GM06990 (cell line): Measurements from ENCODE around the gene SULF2.

ENCODE experiments used
- DNase-seq: peaks from one replicate; pipeline ENCODE4 v3.0.0-alpha.2; 2011; ENCODE audit not compliant: insufficient read length; ENCODE audit errors: extremely low read depth
- H3K27me3 ChIP-seq: replicated peaks from 2 replicates; pipeline ENCODE4 v1.6.0; 2011; ENCODE audit warnings: low read length; ENCODE audit not compliant: control insufficient read depth, insufficient read depth
- H3K36me3 ChIP-seq: 2 replicates; pipeline ENCODE4 v1.5.1; 2011; ENCODE audit warnings: low read length; ENCODE audit not compliant: control insufficient read depth, insufficient read depth
- H3K4me3 ChIP-seq: replicated peaks from 2 replicates; pipeline ENCODE4 v1.5.1; 2011; ENCODE audit warnings: low read depth, mild to moderate bottlenecking, control low read depth, low read length
- TF ChIP-seq, protein P1 (sequence below): IDR thresholded peaks from 2 replicates; pipeline ENCODE4 v1.5.1; 2011; ENCODE audit warnings: low read length, control low read depth, mild to moderate bottlenecking, inconsistent platforms; ENCODE audit not compliant: insufficient read depth, poor library complexity, severe bottlenecking

Gene SULF2

DNA sequence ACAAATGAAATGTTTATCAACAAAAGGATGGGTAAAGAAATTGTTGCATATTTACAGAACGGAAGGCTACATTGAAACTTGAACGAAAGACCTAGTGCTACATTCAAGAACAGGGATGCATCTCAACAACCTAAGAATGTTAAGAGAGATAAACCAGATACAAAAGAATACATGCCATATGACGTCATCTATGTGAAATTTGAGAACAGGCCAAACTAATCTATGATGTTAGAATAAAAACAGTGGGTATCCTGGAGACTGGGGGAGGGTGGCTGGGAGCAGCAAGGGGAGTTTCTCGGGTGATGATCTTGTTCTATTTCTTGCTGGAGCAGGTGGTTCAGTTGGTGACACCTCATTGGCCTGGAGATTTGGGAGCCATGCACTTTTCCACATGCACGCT lies 81.5 kb downstream of the SULF2 start:
- no peaks in the 10 kb centered on the region for H3K36me3 ChIP-seq
- no peak for DNase-seq
- TF ChIP-seq, protein P1, sequence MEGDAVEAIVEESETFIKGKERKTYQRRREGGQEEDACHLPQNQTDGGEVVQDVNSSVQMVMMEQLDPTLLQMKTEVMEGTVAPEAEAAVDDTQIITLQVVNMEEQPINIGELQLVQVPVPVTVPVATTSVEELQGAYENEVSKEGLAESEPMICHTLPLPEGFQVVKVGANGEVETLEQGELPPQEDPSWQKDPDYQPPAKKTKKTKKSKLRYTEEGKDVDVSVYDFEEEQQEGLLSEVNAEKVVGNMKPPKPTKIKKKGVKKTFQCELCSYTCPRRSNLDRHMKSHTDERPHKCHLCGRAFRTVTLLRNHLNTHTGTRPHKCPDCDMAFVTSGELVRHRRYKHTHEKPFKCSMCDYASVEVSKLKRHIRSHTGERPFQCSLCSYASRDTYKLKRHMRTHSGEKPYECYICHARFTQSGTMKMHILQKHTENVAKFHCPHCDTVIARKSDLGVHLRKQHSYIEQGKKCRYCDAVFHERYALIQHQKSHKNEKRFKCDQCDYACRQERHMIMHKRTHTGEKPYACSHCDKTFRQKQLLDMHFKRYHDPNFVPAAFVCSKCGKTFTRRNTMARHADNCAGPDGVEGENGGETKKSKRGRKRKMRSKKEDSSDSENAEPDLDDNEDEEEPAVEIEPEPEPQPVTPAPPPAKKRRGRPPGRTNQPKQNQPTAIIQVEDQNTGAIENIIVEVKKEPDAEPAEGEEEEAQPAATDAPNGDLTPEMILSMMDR, result no peak

DNA sequence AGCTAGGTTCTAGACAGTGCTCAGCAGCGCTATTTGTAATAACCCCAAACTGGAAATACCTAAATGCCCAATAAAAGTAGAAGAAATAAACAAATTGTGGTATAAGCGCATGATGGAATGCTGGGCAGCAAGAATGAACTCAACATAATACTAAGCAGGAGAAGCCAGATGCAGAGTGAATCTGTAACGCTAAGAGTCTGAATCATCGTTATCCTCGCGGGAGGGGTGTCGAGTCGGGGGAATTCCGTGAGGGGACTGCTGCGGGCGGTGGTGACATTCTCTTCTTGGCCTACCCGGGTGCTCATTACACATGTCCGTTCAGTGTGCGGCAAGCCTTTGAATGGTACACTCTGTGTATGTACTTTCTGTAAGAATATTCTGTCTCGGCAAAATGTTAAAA lies 83.7 kb downstream of the SULF2 start:
- H3K4me3 ChIP-seq, result no peak overlapping the region
- TF ChIP-seq, protein P1, result no peak
- DNase-seq, result no peak
- no peaks in the 10 kb centered on the region for H3K27me3 ChIP-seq
- H3K36me3 ChIP-seq, result no peaks in the 10 kb centered on the region

More for the DNA sequence above, 81.5 kb downstream of the SULF2 start:
- Histone ChIP-seq H3K27me3 (no peaks in the 10 kb centered on the region), H3K4me3 (no peak overlapping the region)

DNA sequence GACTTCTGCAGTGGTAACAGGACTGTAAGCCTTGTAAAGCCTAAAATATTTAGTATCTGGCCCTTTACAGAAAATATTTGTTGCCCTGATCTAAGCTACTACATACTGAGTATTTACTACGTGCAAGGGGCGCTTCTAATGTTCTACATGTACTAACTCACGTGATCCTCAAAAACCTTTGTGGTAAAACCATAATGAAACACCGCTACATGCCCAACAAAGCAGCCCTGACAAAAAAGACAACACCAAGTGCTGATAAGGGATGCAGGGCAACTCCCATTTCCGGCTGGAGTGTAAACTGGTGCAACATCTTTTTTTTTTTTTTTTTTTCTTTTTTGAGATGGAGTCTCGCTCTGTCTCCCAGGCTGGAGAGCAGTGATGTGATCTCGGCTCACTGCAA lies 85.0 kb downstream of the SULF2 start:
- no peak for DNase-seq
- no peak overlapping the region for H3K4me3 ChIP-seq
- no peaks in the 10 kb centered on the region for H3K36me3 ChIP-seq
- TF ChIP-seq, protein P1, result no peak
- no peaks in the 10 kb centered on the region for H3K27me3 ChIP-seq

DNA sequence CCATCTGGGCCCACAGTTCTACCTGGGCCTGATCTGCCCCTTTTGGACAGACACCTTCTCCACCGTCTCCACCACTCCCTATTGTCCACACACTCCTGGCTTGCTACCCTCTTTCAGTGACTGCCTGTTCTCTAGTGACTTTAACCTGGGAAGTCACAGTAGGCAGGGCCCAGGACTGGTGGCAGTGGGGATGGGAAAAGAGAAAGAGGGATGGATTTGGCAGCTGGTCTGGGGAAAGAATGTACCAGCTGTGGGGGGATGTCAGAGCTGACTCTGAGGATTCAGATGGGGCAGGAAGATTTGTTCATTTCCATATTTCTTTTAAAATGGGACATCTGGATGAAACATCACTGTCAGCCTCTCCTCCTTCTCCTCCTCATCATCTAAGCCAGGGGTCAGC lies 85.5 kb downstream of the SULF2 start:
- H3K36me3 ChIP-seq, result no peaks in the 10 kb centered on the region
- DNase-seq, result no peak
- no peak overlapping the region for H3K4me3 ChIP-seq
- TF ChIP-seq, protein P1, result no peak
- H3K27me3 ChIP-seq, result no peaks in the 10 kb centered on the region

DNA sequence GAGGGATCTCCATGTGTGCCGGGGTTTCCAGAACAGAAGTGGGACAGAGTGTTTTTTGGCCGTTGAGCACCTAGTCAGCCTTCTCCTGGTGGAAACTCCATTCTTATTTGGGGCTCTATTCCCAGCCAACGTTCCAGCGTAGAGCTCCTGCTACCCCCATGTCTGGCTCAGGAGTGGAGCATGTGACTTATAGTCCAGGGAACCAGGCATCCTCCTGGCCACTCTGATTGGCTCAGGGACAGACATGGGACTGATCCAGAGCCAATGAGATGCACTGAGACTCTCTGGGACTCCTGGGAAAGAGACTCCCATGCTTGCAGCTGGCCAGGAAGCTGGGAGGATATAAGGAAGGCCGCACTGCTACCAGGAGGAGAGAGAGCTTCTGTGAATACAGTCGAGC lies 87.1 kb downstream of the SULF2 start:
- TF ChIP-seq, protein P1, result no peak
- Histone ChIP-seq H3K36me3 (no peaks in the 10 kb centered on the region), H3K27me3 (no peaks in the 10 kb centered on the region), H3K4me3 (no peak overlapping the region)
- DNase-seq, result no peak

DNA sequence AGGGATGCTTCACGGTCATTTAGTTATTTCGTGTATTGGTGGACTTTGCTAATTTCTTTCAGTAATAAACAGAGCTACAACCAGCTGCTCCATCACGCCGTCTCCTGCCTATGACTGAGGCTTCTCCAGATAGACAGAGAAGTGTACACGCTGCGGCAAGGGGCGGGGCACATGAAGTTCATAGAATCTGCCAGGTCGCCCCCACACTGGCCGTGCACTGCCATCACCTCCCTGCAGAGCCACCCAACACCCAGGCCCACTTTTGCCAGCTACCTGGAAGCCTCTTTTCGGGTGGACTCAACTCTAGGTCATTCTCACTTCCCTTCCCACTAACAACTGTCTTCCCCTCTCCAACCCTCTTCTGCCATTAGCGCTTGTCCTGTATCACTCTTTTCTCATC lies 88.4 kb downstream of the SULF2 start:
- Histone ChIP-seq H3K36me3 (no peaks in the 10 kb centered on the region), H3K27me3 (no peaks in the 10 kb centered on the region), H3K4me3 (no peak overlapping the region)
- TF ChIP-seq, protein P1, result no peak
- DNase-seq, result no peak
